KMS-11 (cell line): Measurements from ENCODE around the gene BRD2.

Experiments used
- H2AFZ ChIP-seq: fragments of 200-600 bp; sonication (generic); 2 replicates; pipeline ENCODE4 v1.6.1; 2016; ENCODE audit warnings: antibody characterized with exemption, mixed run types, low read depth
- H3K27ac ChIP-seq: fragments of 200-600 bp; sonication (generic); 2 replicates; pipeline ENCODE4 v1.6.1; 2016; ENCODE audit warnings: mild to moderate bottlenecking, mixed run types
- H3K27me3 ChIP-seq: fragments of 200-600 bp; sonication (generic); 2 replicates; pipeline ENCODE4 v1.6.1; 2017; ENCODE audit warnings: mild to moderate bottlenecking, low read depth, mixed run types, moderate library complexity; ENCODE audit not compliant: insufficient read depth
- H3K36me3 ChIP-seq: fragments of 200-600 bp; sonication (generic); 2 replicates; pipeline ENCODE4 v1.6.1; 2017; ENCODE audit warnings: mild to moderate bottlenecking, mixed run types; ENCODE audit not compliant: insufficient read depth
- H3K4me1 ChIP-seq: fragments of 200-600 bp; sonication (generic); 2 replicates; pipeline ENCODE4 v1.6.1; 2016; ENCODE audit warnings: mild to moderate bottlenecking, low read depth, mixed run types; ENCODE audit not compliant: poor library complexity, severe bottlenecking
- H3K4me2 ChIP-seq: fragments of 200-600 bp; sonication (generic); 2 replicates; pipeline ENCODE4 v1.7.0; 2016; ENCODE audit warnings: mild to moderate bottlenecking, mixed run types
- H3K4me3 ChIP-seq: fragments of 200-600 bp; sonication (generic); IDR thresholded peaks from 2 replicates; pipeline ENCODE4 v1.6.1; 2017; ENCODE audit warnings: low read depth, low read length, mixed read lengths; ENCODE audit not compliant: insufficient read depth
- H3K79me2 ChIP-seq: fragments of 200-600 bp; sonication (generic); 2 replicates; pipeline ENCODE4 v1.6.1; 2016; ENCODE audit warnings: low read depth, mixed run types; ENCODE audit not compliant: insufficient read depth
- H3K9ac ChIP-seq: fragments of 200-600 bp; sonication (generic); 2 replicates; pipeline ENCODE4 v1.6.1; 2016; ENCODE audit warnings: mild to moderate bottlenecking, mixed run types
- H4K20me1 ChIP-seq: fragments of 200-600 bp; sonication (generic); 2 replicates; pipeline ENCODE4 v1.6.1; 2016; ENCODE audit warnings: mild to moderate bottlenecking, mixed run types; ENCODE audit not compliant: insufficient read depth
- CTCF ChIP-seq: fragments of 200-600 bp; sonication (generic); conservative IDR thresholded peaks from 2 replicates; pipeline ENCODE4 v1.6.1; 2017; ENCODE audit warnings: low read depth, mild to moderate bottlenecking, antibody characterized with exemption, low read length, moderate library complexity, mixed read lengths

BRD2 gene

GRCh38 chr6:33017018-33017417 is 48.6 kb downstream of the BRD2 start:
- Histone ChIP-seq H3K79me2 (no peaks in the 10 kb centered on the region), H3K4me2 (no peak overlapping the region), H3K27ac (no peak overlapping the region), H2AFZ (no peak overlapping the region), H3K9ac (no peak overlapping the region), H4K20me1 (no peaks in the 10 kb centered on the region), H3K4me1 (no peaks in the 10 kb centered on the region), H3K27me3 (no peaks in the 10 kb centered on the region), H3K4me3 (no peak overlapping the region), H3K36me3 (no peaks in the 10 kb centered on the region)
- no peak for TF ChIP-seq CTCF

- H3K27me3 ChIP-seq, result no peaks in the 10 kb centered on the region
- H3K4me1 ChIP-seq, result no peaks in the 10 kb centered on the region
- no peak overlapping the region for H3K27ac ChIP-seq
- H2AFZ ChIP-seq, result 0 out of 2 replicates have a peak overlapping the region, but pooled peaks have one; percentile 2
- H4K20me1 ChIP-seq, result no peaks in the 10 kb centered on the region
- H3K4me3 ChIP-seq, result no peak overlapping the region
- H3K79me2 ChIP-seq, result no peaks in the 10 kb centered on the region
- no peak overlapping the region for H3K4me2 ChIP-seq
- H3K36me3 ChIP-seq, result no peaks in the 10 kb centered on the region
- no peak for TF ChIP-seq CTCF
- H3K9ac ChIP-seq, result no peak overlapping the region
Measured at GRCh38 chr6:33017694-33018353, 49.4 kb downstream of the BRD2 start.

- Histone ChIP-seq H4K20me1 (no peaks in the 10 kb centered on the region), H3K4me1 (no peaks in the 10 kb centered on the region), H3K27ac (no peak overlapping the region), H3K4me2 (0 out of 2 replicates have a peak overlapping the region, but pooled peaks have one; percentile 27), H3K36me3 (no peaks in the 10 kb centered on the region), H3K4me3 (no peak overlapping the region), H2AFZ (no peak overlapping the region), H3K27me3 (no peaks in the 10 kb centered on the region), H3K9ac (no peak overlapping the region), H3K79me2 (no peaks in the 10 kb centered on the region)
- TF ChIP-seq CTCF, result no peak
Measured at GRCh38 chr6:33018418-33018817, 50.0 kb downstream of the BRD2 start.

- H3K79me2 ChIP-seq, result no peaks in the 10 kb centered on the region
- H3K4me2 ChIP-seq, result 0 out of 2 replicates have a peak overlapping the region, but pooled peaks have one; percentile 27
- no peak overlapping the region for H3K27ac ChIP-seq
- H2AFZ ChIP-seq, result peak overlapping the region; percentile 16; the same call in 1 of the 2 replicates
- no peak overlapping the region for H3K9ac ChIP-seq
- no peaks in the 10 kb centered on the region for H4K20me1 ChIP-seq
- H3K36me3 ChIP-seq, result no peaks in the 10 kb centered on the region
- no peak overlapping the region for H3K4me3 ChIP-seq
- no peaks in the 10 kb centered on the region for H3K4me1 ChIP-seq
- no peak for TF ChIP-seq CTCF
- H3K27me3 ChIP-seq, result no peaks in the 10 kb centered on the region
Measured at GRCh38 chr6:33018904-33019303, 50.5 kb downstream of the BRD2 start.
